Hindlimb muscle (tissue), 1 donor: ENCODE data around the gene KIF3B. TPM values are rescaled to one million over a fixed set of nuclear protein-coding genes. Genes with fewer than 3 reads are reported as not detected.
"Not testable (repeated sequence)": the region's sequence is repeated elsewhere in the genome, so short reads cannot be mapped to it uniquely, and the experiment has no call there.

Experiments
- DNase-seq: peaks from one replicate; pipeline ENCODE4 v3.0.0-alpha.2; 2013
- polyA plus RNA-seq: library from polyadenylated mRNA; unstranded; fragments of 120-200 nt; gene quantifications from one replicate; pipeline ENCODE4 v1.2.1, GENCODE V29; 2013; ENCODE audit not compliant: insufficient read length

The KIF3B gene
- polyA plus RNA-seq, 1 donor = 11.0 TPM

DNA sequence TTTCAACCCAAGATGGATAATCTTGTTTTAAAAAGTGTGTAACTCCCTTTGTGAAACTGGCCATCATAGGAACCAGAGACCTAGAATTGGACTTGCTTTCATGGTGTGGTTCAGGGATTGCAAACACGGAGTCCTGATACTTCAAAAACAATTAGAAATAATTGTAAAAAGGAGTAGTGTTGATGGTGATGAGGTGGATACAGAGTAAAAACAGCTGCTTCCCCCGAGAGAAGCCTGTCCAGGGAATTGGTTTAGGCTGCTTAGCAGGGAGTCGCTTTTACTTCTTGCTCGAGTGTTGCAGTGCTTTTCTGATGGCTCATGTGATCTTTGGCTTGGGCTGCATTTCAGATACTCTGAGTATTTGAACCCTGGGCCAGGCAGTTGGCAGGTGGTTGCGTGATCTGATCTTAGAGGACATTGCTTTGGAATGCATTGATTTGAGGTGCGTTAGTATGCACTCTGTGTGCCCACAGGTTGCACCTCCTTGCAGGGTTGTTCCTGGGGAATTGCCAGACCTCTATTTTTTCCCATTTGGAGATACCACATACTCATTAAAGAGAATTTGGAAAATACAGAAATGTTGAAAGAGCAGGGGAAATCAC, 19.5 kb downstream of the KIF3B start:
- no peak for DNase-seq

GRCh38 chr20:32297439-32297838, 20.0 kb downstream of the KIF3B start:
- no peak for DNase-seq

DNA sequence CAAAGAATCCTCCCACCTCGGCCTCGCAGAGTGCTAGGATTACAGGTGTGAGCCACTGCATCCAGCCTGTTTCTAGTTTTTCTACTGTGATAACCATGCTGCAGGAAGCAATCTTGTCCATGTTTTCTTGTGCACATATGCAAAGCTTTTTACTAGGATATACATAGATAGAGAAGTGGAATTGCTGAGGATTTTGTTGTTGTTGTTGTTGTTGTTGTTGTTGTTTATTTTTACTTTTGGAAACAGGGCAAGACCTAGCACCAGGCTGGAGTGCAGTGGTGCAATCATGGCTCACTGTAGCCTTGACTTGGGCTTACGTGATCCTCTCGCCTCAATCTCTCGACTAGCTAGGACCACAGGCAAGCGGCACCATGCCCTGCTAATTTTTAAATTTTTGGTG, 23.2 kb downstream of the KIF3B start:
- no peak for DNase-seq

DNA sequence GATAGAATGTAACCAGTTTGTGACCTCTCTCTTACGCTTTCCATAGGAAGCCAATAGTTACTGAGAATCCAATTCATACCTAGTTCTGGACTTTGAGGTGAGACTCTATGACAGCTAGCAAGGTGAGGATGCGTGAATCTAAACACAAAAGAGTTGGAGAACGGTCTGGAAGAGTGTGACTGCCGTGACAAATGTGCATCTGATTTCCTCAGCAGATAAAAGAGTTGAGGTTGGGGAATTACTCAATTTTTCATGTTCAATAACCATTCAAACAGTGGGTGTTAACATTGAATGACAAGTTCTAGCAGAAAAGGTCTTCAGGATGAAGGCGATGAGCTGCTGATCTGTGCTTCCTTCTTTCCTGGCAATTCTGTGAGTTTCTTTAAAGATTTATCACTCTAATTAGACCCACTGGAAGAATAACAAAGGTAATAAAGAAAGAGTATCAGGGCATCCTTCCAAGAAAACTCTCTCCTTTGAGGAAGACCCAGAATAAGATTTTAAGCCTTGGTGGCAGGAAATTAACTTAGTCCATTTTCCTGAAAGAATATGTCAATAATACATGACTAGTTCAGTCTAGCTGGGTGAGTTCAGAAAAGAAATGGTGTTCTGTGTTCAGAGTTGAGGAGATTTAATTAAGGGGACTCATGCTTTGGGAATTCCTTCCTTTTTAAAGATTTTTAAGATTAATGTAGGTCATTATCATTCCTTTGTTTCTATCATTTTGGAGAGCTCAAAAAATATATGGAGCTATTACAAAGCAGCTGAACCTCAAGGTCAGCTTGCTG, 24.5 kb downstream of the KIF3B start:
- DNase-seq = no peak

- DNase-seq = no peak
Measured at GRCh38 chr20:32302507-32302872, 25.0 kb downstream of the KIF3B start.

DNA sequence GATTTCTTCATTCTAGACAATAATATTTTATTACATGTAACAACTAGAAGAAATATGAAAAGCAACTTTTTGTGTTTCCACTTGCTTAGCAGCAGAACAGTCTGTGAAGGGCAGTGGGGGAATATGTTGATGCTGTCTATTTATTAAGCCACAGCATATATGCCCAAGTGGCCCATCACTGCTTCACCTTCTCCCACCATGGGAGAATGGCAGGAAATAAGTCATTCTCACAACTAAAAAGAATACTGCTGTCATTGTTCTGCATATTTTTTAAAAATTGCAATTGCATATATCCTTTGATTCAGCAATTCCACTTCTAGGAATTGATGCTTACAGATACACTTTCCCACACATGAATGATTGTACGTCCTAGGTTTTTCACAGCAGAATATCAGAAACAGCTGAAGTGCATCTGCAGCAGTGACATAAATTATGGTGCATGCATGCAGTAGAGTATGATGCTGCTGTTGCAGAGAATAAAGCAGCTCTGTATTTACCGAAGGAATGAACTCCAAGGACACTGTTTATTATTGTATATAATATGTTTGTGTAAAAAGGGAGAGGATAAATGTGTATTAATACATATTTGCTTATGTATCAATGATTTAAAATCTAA, 26.8 kb downstream of the KIF3B start:
- no peak for DNase-seq

DNA sequence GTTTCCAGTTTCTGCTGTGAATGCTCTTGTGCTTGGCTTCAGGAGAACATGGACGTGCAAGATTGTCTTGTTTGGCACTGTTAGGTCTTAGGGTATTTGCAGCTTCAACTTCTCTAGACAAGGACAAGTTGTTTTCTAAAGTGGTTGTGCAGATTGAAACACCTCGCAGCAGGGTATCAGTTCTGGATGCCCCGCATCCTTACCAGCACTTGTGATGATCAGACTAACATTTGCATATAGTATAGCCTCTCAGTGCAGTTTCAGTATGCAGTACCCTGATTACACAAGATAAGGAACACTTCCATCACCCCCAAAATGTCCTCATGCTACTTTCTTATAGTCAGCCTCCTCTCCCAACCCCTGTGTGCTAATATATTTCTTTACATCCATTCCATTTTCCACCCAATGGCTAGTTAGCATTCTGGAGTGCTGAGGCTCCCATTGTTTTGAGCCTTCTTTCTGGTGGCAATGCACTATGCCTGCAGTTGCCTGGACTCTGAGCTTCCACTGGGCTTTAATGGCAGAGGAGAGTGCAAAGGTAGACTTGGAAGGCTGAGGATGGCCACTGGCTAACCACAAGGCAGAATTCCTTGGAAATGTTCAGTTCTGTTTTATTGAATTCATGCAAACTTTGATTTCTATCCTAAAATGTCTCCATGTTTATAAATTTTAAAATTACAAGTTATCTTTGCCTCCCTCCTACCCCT, 35.4 kb downstream of the KIF3B start:
- DNase-seq = no peak

- no peak for DNase-seq
Measured at GRCh38 chr20:32314768-32315167, 37.3 kb downstream of the KIF3B start.

GRCh38 chr20:32315399-32315798, 37.9 kb downstream of the KIF3B start:
- DNase-seq = no peak

DNA sequence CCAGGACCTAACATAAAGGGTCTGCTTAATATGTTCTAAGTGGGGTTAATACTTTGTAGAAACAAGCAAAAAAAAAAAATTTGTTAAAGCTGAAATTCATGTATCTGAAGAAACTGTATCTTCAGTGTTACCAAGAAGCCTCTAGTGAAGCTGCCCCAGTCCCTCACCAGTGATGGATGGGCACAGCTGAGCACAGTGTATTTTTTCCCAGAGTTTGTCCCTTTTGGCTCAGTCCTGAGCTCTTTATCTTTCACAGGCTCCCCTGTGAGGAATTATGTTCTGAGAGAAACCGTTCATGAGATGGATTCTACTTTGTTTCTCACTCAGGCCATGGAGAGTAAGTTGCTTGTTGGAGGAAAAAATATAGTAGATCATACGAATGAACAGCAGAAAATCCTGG, 38.4 kb downstream of the KIF3B start:
- peak; percentile 11 for DNase-seq

DNA sequence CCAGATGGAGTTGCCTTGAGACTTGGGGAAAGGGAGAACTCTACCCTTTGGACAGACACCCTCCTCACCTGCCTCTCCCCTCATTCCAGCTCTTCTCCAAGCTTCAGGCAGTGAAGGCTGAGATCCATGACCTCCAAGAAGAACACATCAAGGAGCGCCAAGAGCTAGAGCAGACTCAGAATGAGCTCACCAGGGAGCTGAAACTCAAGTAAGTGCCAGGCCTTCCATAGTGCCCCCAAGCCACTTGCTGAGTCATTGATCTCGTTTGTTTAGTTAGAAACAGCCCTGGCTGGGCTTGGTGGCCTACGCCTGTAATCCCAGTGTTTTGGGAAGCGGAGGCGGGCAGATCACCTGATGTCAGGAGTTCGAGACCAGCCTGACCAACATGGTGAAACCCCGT, 39.2 kb downstream of the KIF3B start:
- no peak for DNase-seq

- no peak for DNase-seq
Measured at GRCh38 chr20:32319100-32319499, 41.6 kb downstream of the KIF3B start.

GRCh38 chr20:32320305-32320704, 42.9 kb downstream of the KIF3B start:
- DNase-seq = no peak

GRCh38 chr20:32321390-32321789, 43.9 kb downstream of the KIF3B start:
- DNase-seq = no peak

GRCh38 chr20:32322260-32322659, 44.8 kb downstream of the KIF3B start:
- not testable (repeated sequence) for DNase-seq

- not testable (repeated sequence) for DNase-seq
Measured at GRCh38 chr20:32323761-32324160, 46.3 kb downstream of the KIF3B start.

- DNase-seq = no peak
Measured at GRCh38 chr20:32325706-32326503, 48.5 kb downstream of the KIF3B start.

GRCh38 chr20:32326504-32326845, 49.0 kb downstream of the KIF3B start:
- DNase-seq = no peak

- DNase-seq = no peak
Measured at GRCh38 chr20:32327087-32327681, 49.7 kb downstream of the KIF3B start.

DNA sequence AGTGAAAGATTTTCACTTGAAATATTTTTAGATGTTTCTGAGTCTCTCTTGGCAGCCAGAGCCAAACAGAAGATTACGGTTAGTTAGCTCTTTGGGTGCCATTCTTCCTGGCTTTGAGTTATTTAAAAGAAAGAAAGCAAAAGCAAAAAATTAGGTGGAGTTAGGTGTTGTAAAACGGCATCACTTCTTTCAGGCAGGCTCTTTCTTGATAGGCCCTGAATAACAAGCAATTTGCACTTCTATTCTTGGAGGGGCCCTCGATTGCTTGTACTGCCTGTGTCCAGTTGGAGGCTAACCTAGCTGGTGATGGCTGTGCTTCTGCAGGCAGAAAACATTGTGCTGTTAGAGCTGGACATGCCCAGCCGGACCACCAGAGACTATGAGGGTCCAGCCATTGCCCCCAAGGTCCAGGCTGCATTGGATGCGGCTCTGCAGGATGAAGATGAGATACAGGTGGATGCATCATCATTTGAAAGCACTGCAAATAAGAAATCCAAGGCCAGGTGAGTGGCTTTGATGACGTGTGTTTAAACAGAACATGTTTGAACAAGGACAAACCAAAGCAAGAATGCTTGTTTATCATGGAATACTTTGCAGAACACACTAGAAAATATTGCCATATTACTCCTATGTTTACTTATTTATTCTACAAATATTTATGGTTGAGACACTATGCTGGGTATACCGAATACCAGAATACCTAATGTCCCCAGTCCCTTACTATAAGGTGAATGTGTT, 52.5 kb downstream of the KIF3B start:
- no peak for DNase-seq

DNA sequence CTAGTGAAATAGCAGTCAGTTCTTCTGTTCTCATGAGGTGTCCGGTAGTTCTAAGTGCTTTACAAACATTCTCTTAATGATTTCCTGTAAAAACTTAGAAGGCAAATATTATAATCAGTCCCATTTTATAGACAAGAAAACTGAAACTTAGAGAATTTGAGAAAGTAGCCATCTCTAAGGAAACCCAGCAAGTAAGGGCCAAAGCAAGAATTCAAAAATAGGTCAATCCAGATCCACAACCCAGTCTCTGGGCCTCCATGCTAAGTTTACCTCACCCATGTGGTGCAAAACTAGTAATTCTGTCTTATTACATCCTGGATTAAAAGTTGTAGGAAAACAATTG, 53.1 kb downstream of the KIF3B start:
- no peak for DNase-seq

GRCh38 chr20:32332614-32333013, 55.2 kb downstream of the KIF3B start:
- DNase-seq = no peak
